CD4-positive, alpha-beta T cell treated with Interferon gamma for 1 hour (primary cell): ENCODE measurements around the gene HOXD13.

Experiments used
- DNase-seq: peaks from one replicate; pipeline ENCODE4 v3.0.0-alpha.2; 2020

Gene HOXD13

DNA sequence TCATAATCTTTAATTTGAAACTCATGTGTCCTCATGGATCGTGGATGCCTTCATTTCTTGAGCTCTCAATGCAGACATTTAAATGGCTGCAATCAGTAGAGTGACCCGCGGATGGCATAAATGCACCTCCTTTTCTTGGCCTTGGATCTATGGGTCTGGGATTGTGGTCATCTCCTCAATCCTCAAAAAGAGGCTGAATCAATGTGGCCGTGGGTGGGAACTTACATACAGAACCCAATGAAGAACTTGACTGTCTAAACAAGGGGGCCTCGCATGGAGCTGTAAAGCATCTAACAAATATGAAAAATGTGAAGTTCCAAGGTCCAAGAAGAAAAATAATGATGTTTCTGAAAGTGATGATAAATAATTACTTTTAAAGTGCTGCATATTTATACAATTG lies 2.9 kb downstream of the HOXD13 start:
- DNase-seq = no peak

DNA sequence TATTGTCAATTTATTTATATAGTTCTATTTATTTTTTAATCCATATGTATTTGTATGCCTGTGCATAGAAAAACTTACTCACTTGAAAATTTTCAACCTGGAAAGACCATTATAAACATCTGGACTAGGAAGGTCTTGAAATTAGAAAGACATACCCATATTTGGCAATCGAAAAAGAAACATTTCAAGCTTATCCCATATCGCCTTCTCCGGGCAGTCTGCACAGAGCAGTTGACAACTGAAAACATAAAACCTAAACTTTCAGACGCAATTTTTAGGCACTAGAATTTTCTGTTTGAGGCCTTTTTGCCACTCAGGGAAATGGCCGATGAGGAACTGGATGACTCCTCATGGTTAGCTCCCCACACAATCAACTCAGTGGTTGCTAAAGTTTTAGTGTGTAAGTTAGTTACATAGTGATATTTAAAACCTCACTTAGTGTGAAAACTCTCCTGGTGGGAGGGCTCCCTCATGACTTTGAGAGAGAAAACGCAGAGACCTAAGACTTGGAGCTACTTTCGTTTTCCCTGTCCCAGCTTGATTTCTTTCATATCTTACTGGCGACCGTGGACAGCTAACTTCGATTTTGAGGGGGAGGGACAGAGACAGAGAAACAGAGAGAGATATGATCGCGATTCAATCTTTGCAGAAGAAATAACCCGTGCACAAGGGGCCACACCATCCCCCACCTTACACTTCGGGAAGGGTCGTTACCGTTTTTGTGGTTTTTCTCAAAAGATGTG lies 3.9 kb downstream of the HOXD13 start:
- DNase-seq = no peak

DNA sequence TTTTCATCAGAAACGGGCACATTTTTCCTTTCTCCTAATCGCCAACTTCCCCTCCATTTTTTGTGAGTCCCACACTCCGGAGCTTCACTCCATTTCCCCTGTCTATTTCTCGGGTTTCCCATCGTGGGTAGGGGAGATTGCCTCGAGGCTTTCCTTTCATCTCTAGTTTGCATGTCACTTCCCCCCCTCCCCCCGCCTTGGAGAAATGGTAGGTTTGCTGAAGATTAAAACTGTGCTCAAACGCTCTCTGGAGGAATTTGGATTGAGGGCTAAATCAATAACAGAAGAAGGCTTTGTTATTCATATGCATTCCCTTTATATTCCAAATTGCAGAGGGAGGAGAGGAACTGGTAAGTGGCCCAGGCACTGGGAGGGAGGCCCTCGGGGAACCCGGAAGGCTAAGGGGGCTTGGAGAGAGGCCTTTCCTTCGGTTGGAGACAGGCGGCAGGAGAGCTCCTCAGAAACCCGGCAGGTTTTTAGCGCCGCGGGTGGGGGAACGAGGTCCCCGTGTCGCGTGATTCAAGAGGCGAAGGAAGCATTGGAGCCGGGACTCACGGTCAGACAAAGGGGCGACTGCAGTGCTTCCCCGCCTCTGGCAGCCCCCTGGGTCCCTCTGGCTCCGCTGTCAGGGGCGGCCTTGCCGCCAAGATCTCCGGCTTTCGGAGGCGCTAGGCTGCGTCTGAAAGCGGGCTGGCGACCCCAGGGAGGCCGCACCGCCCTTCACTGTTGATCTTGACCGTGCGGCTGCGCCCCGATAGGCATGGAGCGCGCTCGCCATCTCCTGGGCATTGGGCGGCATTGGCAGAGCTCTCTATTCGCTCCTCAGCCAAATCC lies 4.7 kb downstream of the HOXD13 start:
- DNase-seq = peak; percentile 38

DNA sequence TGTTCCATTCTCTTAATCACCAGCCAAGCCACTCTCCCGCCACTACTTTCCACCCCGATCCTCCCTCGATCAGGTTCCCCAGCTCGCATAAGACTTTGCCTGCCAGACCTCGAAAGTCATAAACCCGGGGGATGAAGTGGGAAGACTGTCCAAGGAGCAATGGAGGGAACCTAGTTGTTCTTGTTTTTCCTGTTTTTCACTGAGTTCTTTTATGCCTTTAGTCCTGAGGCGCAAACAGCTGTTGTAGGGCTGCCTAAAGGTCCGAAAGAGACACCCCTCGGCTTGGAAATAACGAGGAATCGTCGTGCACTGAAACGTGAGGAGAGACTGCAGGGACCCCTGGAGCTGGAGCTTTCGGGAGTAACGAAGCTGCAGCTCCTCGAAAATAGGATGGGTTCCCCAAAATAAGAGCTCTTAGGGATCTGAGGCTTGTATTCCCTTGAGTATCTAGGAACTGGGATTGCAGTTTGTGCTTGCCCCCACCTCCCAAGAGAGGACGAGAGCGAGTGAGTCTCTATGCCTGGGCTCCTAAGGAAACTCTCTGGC lies 5.4 kb downstream of the HOXD13 start:
- no peak for DNase-seq

DNA sequence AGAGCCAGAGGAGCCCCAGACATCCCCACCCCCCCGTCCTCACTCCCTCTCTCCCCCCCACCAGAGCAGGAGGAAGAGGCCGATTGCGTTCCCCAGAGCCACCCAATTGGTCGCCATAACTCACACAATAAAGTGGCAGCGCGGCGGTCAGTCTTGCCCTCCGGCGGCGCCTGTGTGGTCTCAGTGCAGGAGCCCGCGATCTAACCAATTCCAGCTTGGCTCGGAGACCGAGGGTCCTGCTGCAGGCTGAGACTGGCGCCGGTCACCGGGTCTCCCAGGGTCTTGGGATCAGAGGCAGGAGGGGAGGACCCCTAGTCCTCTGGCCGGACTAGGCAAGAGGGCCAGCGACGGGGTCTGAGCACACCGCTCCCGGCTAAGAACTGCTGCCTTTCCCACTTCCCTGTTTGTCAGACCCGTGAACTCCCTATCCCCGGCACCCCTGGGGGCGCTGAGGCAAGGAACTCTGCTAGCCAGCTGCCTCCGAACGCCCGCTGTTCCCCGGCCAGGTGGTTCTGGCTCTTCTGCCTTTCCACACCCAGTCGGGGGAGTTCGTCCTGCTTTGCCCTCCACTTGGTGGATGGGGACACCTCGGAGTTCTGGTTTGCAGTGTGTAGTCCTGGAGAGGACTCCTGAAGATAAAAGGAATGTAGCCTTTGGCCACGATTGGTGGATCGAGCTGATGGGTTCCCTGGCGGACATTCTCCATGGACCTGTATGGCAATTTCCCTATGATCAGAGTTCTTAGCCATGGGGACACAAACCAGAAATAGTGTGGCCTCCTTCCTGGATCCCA lies 6.0 kb downstream of the HOXD13 start:
- no peak for DNase-seq

DNA sequence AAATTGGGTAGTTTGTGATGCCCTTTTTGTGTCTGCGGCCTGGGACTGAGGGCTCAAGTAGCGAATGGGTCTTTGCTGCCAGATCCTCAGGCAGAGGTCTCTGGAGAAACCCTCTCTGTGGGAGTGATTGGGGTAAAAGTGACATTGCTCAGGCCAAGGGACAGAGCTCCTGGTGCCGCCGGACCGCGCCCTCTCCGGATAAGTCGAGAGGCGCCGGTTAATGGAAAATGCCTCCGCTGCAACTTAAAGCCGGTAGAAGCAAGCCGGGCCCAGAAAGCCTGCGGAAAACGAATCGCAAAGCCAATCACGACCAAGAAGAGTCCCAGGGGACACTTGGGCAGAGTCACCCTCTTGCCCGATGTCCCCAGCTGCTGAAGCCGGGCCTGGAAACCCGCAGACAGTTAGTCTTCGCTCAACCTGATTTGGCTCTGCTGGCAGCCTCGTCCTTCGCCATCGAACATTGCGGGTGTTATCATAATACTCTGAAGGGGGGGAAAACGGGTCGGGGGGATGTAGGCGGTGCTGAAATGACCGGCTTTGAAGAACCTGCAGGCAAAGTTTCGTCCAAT lies 6.7 kb downstream of the HOXD13 start:
- DNase-seq = no peak

DNA sequence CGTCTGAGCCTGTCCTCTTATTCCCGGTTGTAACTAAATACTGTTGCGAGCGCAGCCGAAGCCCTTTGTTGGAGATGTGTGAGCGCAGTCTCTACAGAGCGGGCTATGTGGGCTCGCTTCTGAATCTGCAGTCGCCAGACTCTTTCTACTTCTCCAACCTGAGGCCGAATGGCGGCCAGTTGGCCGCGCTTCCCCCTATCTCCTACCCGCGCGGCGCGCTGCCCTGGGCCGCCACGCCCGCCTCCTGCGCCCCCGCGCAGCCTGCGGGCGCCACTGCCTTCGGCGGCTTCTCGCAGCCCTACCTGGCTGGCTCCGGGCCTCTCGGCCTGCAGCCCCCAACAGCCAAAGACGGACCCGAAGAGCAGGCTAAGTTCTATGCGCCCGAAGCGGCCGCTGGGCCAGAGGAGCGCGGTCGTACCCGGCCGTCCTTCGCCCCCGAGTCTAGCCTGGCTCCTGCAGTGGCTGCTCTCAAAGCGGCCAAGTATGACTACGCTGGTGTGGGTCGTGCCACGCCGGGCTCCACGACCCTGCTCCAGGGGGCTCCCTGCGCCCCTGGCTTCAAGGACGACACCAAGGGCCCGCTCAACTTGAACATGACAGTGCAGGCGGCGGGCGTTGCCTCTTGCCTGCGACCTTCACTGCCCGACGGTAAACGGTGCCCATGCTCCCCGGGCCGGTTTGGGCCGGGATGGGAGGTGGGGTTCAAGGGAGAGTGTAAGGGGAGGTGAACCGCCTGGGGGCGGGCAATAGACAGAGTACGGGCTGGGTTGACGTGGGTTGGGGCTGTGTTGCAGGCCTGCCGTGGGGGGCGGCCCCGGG lies 7.4 kb downstream of the HOXD13 start, which contains the start of gene HOXD12:
Gene HOXD12, plus strand, starts transcription at position 68 of the 819 bp plus-strand sequence. Its CDS starts 7 bp downstream, at position 75.
- no peak for DNase-seq

DNA sequence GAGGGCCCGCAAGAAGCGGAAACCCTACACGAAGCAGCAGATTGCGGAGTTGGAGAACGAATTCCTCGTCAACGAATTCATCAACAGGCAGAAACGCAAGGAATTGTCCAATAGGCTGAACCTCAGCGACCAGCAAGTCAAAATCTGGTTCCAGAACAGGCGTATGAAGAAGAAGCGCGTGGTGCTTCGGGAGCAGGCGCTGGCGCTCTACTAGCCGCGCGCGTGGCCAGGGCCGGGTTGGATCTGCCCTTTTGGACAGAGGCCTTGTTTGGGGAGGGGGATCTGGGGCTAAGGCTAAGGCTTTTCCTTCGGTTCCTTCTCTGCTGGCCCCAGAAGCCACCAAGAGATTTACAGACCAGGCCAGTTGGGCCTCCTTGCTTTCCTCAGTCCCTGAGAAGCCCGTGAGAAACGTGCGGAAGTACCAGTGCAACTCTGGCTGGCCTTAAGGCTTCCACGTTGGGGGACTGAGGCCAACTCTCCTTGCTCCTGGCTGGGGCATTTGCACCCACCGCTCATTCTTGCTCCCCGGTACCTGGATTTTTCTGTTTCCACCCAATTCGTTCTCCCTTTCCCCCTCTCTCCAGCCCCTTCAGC lies 8.1 kb downstream of the HOXD13 start:
- DNase-seq = no peak

DNA sequence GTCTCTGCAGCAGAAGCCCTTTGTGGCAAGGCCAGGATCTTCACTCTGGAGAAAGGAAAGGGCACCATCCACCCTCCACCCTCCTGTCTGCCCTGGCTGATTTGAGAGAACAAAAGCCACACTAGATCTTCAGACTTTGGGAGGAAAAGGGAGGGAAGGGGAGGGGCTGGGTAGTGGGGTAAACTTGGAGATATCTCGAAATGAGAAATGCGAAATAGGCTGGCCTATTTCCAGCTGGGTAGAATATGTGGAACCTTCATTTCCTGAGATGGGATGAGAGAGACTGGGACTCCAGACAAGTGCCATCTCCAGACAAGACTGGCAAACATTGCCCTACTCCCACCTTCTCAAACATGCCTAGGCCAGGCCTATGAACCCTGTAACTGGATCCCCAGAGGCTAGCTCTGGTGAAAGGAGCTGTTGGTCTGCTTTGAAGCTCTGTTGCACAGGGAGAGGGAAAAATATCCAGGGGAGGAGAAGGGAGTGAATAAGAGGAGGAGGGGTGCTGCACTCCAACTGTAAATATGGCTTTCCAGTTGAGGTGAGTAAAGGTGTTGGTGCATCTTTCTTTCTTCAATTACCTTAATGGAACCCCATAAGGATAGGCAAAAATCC lies 8.8 kb downstream of the HOXD13 start:
- no peak for DNase-seq

DNA sequence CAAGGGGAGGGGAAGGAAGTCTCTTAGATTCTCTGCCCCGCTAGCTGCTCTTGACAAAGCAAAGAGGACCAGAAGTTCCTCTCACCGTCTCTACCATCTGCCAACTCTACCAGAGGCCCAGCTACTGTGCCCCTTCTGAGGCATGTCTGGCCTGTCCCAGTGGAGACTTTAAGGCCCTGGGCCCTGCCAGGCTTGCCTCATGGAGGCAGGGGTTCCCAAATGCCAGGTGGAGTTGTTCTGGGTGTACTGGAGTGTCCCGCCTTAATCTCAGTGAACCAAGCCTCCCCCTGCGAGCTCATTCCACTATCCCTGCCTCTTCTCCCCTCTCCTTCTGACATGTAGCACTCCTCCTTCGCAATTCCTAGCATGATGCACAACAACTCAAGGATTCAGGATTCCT lies 9.3 kb downstream of the HOXD13 start:
- DNase-seq = no peak

DNA sequence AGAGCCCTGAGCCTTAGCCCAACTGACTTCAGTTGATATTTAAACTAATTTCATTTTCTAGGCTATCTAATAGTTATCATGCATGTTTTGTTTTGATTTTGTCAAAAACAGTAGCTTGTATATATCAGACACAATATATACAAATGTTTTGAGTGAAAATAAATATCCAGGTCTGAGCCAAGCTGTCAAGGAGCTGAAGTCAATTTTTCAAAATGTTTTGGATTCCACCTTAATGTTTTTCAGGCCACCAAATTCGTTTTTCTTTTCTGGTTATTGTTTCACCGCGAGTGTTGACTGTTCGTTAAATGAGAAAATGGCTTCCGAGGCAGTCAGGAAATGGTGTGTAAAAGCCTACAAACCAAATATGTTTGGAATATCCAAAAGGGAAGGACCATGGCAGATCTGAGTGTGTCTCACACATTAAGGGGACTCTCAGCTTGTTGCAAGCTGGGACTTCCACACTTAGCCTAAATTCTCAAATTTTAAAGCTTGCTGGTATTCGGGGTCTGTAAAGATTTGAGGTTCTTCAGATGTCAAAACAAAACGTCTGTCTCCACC lies 9.9 kb downstream of the HOXD13 start:
- DNase-seq = no peak

DNA sequence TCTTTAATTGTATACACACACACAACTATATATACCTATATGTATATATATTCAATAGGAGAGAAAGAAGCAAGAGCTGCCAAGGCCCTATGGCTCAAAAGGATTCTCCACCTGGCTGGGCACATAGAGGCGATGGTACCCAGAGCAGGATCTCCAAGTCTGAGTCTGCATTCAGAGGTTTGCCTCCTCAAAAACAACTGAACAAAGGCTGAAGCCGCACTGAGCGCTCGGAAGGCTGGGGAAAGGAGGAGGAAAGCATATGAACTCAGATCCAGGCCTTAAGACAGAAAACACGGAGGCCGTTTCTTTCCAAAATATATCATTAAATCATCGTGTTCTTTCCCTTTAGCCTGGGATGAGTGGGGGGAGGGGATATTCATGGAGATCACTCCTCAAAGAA lies 10.7 kb downstream of the HOXD13 start:
- no peak for DNase-seq

DNA sequence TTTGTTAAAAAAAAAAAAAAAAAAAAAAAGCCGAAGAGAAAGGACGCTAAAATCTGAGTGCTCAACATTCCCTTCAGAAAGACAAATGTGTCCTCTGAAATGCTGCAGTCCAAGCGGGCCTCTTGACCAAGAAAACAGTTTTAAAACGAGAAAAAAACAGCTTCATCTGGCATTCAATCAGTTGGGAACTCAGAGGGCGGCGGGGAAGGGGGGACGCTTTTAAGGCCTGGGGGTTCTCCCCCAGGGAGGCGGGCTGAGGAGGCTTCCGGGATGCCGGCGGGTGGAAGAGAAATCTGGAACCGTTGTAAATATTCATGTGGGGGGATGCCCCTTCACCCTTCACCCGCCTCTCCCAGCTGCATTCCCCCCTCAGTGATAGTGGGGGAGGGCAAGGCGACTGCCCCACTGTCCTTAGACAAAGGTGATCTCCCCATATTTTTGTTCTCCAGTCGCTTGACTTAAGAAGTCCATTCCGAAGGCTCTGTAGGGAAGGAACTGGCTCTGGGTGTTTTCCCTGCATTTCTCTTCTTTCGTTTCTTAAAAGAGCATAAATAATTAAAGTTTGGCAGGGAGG lies 11.3 kb downstream of the HOXD13 start:
- no peak for DNase-seq

DNA sequence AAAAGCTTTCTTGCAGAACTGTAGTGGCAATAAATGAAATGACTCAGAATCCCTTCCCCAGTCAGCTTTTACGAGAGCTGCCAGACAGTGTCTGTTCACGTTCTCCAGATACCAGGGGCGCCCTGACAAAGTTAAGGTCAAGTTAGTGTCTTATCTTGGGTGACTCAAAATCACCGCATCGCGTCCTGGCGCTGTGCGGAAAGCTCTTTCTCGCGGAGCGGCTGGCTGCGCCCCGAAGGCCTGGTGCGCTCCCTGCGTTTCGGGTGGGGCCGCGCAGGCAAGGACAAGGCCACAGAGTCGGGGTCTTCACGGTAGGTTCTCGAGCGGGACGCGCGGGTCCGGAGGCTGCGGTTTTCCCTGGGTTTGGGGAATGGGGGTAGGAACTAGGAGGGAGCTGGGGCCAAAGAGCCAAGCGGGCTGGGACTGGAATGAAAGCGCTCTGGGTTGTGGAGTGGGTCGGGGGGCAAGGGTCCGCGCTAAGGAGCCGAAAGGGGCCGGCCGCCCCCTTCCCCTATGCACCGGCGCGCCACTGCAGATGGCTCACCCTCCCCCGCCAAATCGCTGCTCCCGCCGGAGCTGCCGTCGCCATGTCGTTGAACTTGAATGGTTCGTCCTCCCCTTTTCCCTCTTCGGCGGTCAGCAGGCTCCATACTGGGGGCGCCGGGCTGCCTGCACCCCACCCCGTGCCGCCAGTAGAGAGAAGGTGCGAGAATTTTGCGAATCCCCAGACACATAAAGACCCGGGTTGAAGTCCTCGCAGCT lies 12.0 kb downstream of the HOXD13 start:
- DNase-seq = no peak

DNA sequence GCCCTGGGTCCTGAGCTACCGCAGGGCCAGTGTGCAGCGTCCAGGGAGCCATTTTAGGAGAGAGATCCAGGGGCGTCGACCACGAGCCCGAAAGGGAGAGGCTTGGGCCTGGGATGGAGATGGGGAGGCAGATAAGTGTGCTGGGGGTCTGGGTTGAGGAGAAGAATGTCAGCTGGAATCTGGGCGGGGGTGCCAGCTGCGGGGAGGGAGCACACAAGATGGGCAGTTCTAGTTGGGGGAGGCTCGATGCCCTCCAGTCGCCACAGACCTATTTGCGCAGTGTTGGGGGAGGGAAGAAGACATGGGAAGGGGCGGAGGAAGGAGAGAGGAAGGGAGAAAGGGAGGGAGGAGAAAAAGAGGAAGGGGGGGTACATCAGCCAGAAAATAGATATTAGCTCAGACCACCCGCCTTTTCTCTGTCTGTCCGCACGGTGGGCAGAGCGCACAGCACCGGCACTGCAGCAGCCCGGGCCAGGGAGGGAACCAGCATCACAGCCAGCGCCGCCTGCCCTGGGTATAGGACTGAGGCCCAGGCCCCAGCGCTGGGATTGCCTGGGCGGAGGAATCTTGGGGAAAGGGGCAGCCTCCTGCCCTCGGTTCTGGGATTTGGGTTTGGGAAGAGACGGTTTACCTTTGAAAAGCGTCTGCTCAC lies 12.7 kb downstream of the HOXD13 start:
- DNase-seq = no peak

DNA sequence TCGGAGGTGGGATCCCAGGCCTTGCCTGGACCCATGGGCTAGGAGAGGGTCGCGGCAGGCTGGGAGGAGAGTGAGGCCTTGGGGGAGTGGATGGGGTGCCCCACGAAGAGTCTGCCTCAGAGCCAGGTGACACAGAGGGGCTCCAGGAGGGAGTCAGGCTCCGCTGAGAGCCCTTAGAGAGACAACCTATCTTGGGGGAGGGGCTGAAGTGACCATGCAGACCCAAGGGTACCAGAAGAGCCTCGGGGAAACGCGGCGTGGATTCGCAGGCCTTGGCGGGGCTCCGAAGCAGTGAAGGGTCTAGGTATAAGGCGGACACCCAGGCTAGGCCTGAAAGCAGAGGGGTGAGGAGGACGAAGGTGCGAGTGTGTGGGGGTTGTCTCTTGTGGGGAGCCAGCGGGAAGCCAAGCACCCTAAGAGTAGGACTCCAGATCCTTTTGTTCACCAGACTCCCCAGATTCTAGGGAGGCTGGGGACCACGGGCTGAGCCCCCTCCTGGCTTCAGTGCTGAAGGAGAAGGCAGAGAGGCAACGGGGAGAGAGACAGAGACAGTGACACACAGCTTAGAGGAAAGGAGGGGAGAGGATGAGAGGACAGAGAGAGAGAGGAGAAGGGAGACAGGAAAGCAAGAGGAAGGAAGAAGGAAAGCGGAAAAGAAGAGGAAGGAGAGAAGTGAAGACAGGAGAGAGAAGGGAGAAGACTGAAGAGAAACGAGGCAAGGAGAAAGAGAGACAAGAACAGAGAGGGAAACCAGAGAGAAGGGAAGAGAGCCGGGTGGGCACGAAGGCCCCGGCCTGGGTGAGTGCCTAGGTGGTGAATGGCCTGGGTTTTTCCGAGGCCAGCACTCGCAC lies 13.4 kb downstream of the HOXD13 start:
- DNase-seq = no peak

DNA sequence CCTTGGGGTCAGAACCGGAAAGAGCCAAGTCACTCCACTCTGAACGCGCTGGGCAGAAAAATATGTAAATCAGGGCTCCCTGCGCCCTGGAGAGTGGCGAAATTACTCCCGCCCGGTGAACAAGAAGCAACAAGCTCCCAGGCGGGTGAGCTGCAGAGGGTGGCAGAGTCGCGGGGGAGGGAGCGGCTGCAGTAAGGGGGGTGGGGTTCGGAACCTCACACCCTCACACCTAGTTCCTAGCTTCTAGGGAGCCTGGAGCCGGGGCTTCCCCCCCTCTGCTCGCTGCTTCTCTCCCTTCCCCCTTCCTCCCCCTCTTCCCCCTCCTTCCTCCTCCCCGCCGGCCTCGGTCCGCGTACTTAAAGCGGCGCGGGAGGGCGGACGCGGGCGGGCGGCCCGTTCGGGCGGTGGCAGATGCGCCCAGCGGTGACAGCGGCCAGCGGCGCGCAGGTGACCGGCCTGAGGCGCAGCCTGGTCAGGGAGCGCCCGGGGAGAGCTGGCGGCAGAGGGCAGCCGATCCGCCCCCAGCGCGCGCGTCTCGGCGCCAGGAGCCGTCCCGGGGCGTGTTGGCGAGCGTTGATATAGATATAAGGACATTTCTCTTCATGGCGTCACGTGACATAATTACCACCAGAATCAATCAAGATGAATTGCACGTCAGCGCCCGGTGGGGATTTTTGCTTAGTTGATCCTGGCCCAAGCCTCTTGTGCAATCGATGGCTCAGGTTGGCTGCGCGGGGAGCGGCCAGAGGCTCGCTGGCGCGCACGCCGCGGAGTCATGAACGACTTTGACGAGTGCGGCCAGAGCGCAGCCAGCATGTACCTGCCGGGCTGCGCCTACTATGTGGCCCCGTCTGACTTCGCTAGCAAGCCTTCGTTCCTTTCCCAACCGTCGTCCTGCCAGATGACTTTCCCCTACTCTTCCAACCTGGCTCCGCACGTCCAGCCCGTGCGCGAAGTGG lies 14.3 kb downstream of the HOXD13 start, which contains the start of gene HOXD11:
Gene HOXD11, plus strand, starts transcription at position 700 of the 959 bp plus-strand sequence. Its CDS starts 76 bp downstream, at position 776.
- no peak for DNase-seq
